ENCODE data around the gene KCND1. TPM values are rescaled to one million over a fixed set of nuclear protein-coding genes. Genes with fewer than 3 reads are reported as not detected.

Gene KCND1
- total RNA-seq, 2 experiments from 2014 or later = 2.4 to 2.5 TPM

DNA sequence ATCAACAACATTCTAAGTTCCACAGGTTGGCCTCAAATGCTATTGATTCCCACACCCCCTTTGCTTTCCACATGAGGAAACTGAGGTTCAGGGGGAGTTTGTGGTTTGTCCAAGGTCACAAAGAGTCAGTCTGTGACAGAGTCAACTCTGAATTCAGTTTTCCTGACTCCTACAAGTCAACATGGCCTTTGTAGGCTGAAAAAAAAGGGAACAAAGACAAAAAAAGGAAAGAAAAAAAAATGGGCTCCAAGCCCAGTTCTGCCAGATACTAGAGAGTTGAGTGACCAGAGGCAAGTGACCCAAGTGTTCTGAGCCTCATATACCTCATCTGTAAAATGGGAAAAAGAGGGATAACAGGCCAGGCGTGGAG, 36.4 kb downstream of the KCND1 start:
- peak overlapping the region; percentile 68 for H3K4me3 Mint-ChIP-seq
- ChIA-PET POLR2A (interaction anchor here (1.0 to 13.3 kb wide), 4 partner anchors 8 to 37 kb away, joined by 4 to 286 read pairs (median 64); partner anchors contain the start of genes PIM2, PQBP1, SLC35A2 and TIMM17B), CTCF (no interaction called here)
- H3K9me3 Mint-ChIP-seq = no peaks in the 10 kb centered on the region
- intact Hi-C loops (cut with micrococcal nuclease) = no loop called here
- H3K36me3 Mint-ChIP-seq = peaks cover 39% of the 10 kb centered on the region
- DNase-seq = no peak
- H3K27ac Mint-ChIP-seq = peak overlapping the region; percentile 97
- H3K27me3 Mint-ChIP-seq = no peaks in the 10 kb centered on the region
- peaks cover 67% of the 10 kb centered on the region for H3K4me1 Mint-ChIP-seq (ENCODE audit: low read depth)

DNA sequence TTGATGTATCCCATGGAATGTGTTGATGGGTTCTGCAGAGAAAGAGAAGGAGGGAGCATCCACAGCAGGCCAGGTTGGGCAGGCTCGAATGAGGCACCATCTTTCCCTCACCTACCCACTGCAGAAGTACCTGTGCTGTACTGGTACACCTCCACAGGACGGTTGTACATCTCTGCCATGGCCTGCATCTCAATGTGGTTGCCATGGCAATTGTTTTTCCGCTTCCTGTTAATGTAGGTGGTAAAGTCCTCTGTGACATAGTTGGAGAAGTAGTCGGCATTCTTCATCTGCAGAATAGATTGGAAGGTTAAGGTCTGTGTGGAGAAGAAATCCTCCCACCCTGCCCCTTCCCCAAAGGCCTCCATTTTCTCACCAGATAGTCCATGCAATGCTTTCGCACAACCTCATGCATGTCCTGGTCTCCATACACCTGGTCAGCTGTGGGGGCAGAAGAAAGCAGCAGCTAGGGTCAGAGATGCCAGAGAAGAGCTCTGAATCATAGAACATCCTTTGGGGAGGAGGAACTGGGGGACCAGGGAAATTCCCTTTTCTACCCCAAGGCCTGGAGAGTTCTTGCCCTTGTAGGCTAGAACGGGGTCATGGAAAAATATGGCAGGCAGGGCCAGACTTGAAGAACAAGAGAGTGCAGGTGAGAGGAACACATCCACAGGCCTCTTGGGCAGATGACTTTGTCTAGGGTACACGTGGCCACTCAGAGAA, 36.9 kb downstream of the KCND1 start:
- Mint-ChIP-seq H3K27me3 (no peaks in the 10 kb centered on the region), H3K36me3 (peaks cover 39% of the 10 kb centered on the region), H3K27ac (peak overlapping the region; percentile 97), H3K4me1 (ENCODE audit: low read depth) (peaks cover 64% of the 10 kb centered on the region), H3K4me3 (peak overlapping the region; percentile 68), H3K9me3 (no peaks in the 10 kb centered on the region)
- intact Hi-C loops (cut with micrococcal nuclease) = no loop called here
- peak; percentile 58 for DNase-seq
- CTCF ChIA-PET = no interaction called here
- POLR2A ChIA-PET = interaction anchor here (1.0 to 13.3 kb wide), 4 partner anchors 9 to 37 kb away, joined by 4 to 286 read pairs (median 64); partner anchors contain the start of genes PIM2, PQBP1, SLC35A2 and TIMM17B

DNA sequence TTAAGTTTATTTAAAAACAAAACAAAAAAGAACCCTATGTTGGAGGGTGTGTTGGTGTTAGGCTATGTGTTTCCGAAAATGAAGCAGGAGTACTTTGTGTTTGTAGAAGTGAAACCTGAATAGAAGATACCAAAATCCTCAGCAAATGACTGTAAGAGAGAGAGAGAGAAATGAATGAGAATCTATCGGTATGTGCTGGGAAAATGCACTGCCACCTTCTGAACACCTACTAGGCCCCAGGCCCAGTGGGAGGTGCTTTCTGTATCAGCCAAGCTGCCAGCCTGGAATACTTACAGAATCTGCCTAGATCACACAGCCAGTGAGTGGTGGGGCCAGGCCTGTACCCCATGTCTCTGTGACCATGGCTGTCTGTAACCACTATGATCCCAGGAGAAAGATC, 37.9 kb downstream of the KCND1 start:
- CTCF ChIA-PET = no interaction called here
- peak overlapping the region; percentile 68 for H3K4me3 Mint-ChIP-seq
- intact Hi-C loops (cut with micrococcal nuclease) = no loop called here
- POLR2A ChIA-PET = interaction anchor here (1.6 to 13.3 kb wide), 2 partner anchors 15 to 36 kb away, joined by 5 to 286 read pairs; partner anchors contain the start of genes PIM2, PQBP1 and TIMM17B
- H3K4me1 Mint-ChIP-seq (ENCODE audit: low read depth) = peaks cover 55% of the 10 kb centered on the region
- H3K36me3 Mint-ChIP-seq = peaks cover 39% of the 10 kb centered on the region
- no peaks in the 10 kb centered on the region for H3K9me3 Mint-ChIP-seq
- H3K27me3 Mint-ChIP-seq = no peaks in the 10 kb centered on the region
- H3K27ac Mint-ChIP-seq = peak overlapping the region; percentile 97
- peak; percentile 72 for DNase-seq

DNA sequence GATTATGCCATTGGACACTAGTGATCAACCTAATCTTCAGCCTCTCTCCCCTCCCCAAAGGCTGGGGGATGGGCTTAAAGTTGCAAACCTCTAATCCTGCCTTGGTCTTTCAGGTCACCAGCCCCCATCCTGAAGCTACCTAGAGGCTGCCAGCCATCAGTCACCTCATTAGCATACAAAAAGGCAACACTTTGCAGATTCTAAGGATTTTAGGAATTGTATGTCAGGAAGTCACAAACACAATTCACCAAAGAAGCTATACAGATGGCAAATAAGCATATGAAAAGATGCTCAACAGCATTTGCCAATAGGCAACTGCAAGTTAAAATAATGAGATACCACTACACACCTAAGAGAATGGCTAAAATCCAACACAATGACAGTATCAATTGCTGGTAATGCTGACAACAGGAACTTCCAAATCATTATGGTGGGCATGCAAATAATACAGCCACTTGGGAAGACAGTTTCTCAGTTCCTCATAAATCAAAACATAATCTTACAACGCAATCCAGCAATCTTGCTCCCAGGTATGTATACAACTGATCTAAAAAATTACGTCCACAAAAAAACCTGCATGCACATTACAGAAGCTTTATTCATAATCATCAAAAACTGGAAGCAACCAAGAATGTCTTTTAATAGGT, 43.8 kb downstream of the KCND1 start:
- ChIA-PET POLR2A (interaction anchor here (1.0 to 4.2 kb wide), 3 partner anchors 8 to 11 kb away, joined by 3 to 13 read pairs (median 4); partner anchors contain the start of gene PIM2), CTCF (interaction anchor here (0.8 to 1.1 kb wide), 2 partner anchors 10 to 17 kb away, joined by 3 read pairs; no protein-coding TSS in a partner anchor)
- no peak for DNase-seq
- H3K4me3 Mint-ChIP-seq = no peak overlapping the region
- peak overlapping the region; percentile 45 for H3K27ac Mint-ChIP-seq
- intact Hi-C loops (cut with micrococcal nuclease) = no loop called here
- peaks cover 33% of the 10 kb centered on the region for H3K4me1 Mint-ChIP-seq (ENCODE audit: low read depth)
- peaks cover 31% of the 10 kb centered on the region for H3K36me3 Mint-ChIP-seq
- no peaks in the 10 kb centered on the region for H3K9me3 Mint-ChIP-seq
- no peaks in the 10 kb centered on the region for H3K27me3 Mint-ChIP-seq

DNA sequence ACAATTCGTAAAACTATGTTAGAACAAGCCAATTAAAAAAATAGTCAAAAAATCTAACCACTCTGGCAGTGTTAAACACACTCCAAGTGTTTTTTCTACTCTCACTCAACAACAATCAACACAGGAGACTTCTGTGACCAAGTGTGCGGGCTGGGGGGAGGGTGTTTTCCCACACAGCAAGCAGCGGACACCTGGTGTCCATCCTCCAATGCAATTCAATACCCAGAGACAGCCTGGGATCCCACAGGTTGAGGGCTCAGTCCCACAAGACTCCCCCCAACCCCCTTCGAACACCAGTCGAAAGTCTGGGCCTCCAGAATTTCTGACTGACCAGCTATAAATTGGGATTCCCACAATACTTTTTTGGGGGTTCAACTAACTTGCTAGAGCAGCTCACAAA, 44.5 kb downstream of the KCND1 start:
- Mint-ChIP-seq H3K27ac (no peak overlapping the region), H3K27me3 (no peaks in the 10 kb centered on the region), H3K4me1 (ENCODE audit: low read depth) (peaks cover 34% of the 10 kb centered on the region), H3K9me3 (no peaks in the 10 kb centered on the region), H3K36me3 (peaks cover 31% of the 10 kb centered on the region), H3K4me3 (no peak overlapping the region)
- DNase-seq = no peak
- POLR2A ChIA-PET = interaction anchor here (1.0 to 4.2 kb wide), 3 partner anchors 7 to 12 kb away, joined by 3 to 13 read pairs (median 4); partner anchors contain the start of gene PIM2
- intact Hi-C loops (cut with micrococcal nuclease) = no loop called here
- CTCF ChIA-PET = interaction anchor here (0.8 to 1.1 kb wide), 2 partner anchors 10 to 18 kb away, joined by 3 read pairs; no protein-coding TSS in a partner anchor

DNA sequence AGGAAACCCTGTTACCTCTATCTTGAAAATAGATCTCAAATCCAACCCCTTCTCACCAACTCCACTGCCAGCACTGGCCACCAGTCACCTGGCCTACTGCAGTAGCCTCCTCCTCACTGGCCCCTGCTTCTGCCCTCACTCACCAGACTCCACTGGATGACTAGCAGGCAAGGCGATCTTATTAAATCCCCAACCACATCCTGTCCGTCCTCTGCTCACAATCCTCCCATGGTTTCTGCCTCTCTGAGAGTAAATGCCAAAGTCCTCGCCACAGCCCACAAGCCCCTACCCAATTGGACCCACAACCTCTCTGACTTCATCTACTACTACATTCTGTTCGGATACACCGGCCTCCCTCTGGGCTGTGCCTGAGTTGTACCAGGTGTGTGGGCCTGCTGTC, 47.4 kb downstream of the KCND1 start:
- Mint-ChIP-seq H3K36me3 (peaks cover 41% of the 10 kb centered on the region), H3K27me3 (no peaks in the 10 kb centered on the region), H3K9me3 (no peaks in the 10 kb centered on the region), H3K27ac (peak overlapping the region; percentile 87), H3K4me1 (ENCODE audit: low read depth) (peaks cover 48% of the 10 kb centered on the region), H3K4me3 (no peak overlapping the region)
- intact Hi-C loops (cut with micrococcal nuclease) = no loop called here
- POLR2A ChIA-PET = no interaction called here
- DNase-seq = peak; percentile 16
- CTCF ChIA-PET = interaction anchor here (2.0 kb wide), 1 partner anchor 22 kb away, joined by 6 read pairs; no protein-coding TSS in a partner anchor

DNA sequence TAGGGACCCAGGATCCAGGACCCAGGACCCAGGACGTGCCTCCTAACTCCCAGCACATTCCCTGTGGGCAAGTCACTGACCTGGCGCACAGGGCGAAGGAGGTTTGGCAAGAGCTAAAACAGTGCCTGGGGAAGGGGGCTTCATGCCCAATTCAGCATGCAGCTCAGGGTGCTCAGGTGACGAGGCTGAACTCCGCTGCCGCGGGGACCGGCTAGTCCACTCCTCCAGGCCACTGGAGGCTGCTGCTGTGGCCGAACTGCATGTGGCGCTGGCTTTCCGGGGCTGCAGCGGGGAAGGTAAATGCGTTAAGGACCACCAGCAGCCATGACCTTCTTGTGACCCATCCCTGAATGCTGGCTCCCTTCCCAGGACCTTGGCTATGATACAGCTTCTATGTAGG, 47.9 kb downstream of the KCND1 start:
- CTCF ChIA-PET = interaction anchor here (2.0 kb wide), 1 partner anchor 23 kb away, joined by 6 read pairs; no protein-coding TSS in a partner anchor
- POLR2A ChIA-PET = no interaction called here
- H3K4me3 Mint-ChIP-seq = no peak overlapping the region

DNA sequence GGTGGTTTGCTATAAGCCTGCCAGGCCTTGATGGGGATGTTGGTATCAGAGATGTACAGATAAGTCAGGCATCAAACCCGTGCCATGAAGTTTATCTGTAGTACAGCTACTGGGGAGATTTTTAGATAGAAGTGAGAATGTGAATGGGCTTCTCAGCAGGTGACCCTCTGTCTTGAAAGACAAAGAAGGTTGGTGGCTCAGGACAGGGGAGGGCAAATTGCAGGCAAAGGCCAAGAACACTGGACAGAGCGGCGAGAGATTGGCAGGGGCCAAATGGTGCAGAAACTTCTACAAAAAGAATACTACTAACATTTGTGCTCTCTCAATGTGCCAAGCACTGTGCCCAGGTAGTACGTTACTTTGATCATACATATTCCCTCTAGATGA, 50.9 kb downstream of the KCND1 start:
- peaks cover 40% of the 10 kb centered on the region for H3K4me1 Mint-ChIP-seq (ENCODE audit: low read depth)

More for the DNA sequence above, 47.9 kb downstream of the KCND1 start:
- peaks cover 48% of the 10 kb centered on the region for H3K4me1 Mint-ChIP-seq (ENCODE audit: low read depth)
- intact Hi-C loops (cut with micrococcal nuclease) = no loop called here
- H3K9me3 Mint-ChIP-seq = no peaks in the 10 kb centered on the region
- H3K27me3 Mint-ChIP-seq = no peaks in the 10 kb centered on the region
- H3K36me3 Mint-ChIP-seq = peaks cover 44% of the 10 kb centered on the region
- H3K27ac Mint-ChIP-seq = peak overlapping the region; percentile 87
- DNase-seq = no peak

DNA sequence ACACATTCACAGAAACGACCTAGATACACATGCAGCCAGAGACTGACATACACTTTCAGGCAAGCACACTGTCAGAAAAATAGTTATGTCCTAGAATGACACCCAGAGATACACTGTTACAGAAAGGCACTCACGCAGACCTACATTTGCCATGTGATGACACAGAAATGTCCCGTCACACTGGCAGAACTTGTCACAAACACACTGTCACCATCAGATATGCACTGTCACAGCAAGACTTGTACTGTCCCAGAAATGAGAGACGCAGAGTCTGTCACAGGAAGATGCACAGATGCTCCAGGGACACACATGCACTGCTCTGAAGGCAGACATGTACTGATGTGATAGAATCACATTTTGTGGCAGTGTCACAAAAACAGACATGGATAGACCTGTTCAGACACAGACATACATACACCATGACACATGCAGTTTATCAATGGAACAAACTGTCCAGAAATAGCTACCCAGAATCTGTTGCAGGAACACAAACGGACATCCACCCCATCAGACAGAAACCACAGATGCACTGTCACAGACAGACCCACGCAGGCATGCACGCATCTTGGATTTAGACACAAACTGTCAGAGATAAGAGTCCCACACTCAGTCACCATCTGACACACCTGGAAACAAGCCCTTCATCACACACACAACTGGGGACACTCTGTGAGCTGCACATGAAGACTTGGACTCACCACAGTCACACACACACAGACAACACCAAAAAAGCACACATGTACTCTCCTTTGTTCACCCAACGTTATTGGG, 51.5 kb downstream of the KCND1 start:
- peak overlapping the region; percentile 99 for H3K27ac Mint-ChIP-seq
- CTCF ChIA-PET = interaction anchor here (1.0 to 1.8 kb wide), 5 partner anchors 17 to 26 kb away, joined by 3 to 6 read pairs (median 5); no protein-coding TSS in a partner anchor
- H3K4me1 Mint-ChIP-seq (ENCODE audit: low read depth) = peaks cover 35% of the 10 kb centered on the region

More for the DNA sequence above, 50.9 kb downstream of the KCND1 start:
- DNase-seq = no peak
- peak overlapping the region; percentile 98 for H3K4me3 Mint-ChIP-seq
- peaks cover 4% of the 10 kb centered on the region for H3K27me3 Mint-ChIP-seq
- peaks cover 68% of the 10 kb centered on the region for H3K36me3 Mint-ChIP-seq
- no peaks in the 10 kb centered on the region for H3K9me3 Mint-ChIP-seq
- H3K27ac Mint-ChIP-seq = peak overlapping the region; percentile 99
- CTCF ChIA-PET = interaction anchor here (1.1 to 1.8 kb wide), 2 partner anchors 17 to 18 kb away, joined by 3 to 5 read pairs; no protein-coding TSS in a partner anchor
- POLR2A ChIA-PET = interaction anchor here (1.4 to 8.8 kb wide), 3 partner anchors 8 to 18 kb away, joined by 8 to 286 read pairs (median 13); no protein-coding TSS in a partner anchor
- intact Hi-C loops (cut with micrococcal nuclease) = no loop called here

DNA sequence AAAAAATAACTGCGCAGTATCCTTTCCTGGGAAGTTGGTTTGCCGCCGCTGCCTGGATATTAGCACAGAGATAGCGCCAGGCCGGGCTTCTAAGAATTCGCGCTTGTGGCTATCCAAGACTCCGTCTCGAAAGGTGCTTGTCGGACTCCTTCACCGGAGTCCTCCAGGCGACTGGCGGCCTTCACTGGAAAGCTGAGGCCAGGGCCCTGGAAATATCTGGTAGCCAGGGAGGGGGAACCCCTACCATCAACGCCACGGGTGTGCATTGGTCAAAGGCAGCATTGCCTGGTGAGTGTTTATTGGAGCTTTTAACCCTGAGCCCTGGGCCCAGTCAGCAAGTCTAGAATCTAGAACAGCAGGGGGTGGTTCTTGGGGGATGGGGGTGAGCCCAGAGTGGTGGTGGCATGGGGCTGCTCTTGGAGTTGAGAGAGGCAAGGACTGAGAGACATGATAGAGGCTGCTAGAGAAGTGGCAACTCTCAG, 52.2 kb downstream of the KCND1 start:
- DNase-seq = peak; percentile 75
- Mint-ChIP-seq H3K27ac (peak overlapping the region; percentile 99), H3K4me3 (peak overlapping the region; percentile 98), H3K4me1 (ENCODE audit: low read depth) (peaks cover 40% of the 10 kb centered on the region), H3K27me3 (peaks cover 4% of the 10 kb centered on the region), H3K36me3 (peaks cover 74% of the 10 kb centered on the region), H3K9me3 (no peaks in the 10 kb centered on the region)
- CTCF ChIA-PET = interaction anchor here (0.6 to 1.6 kb wide), 4 partner anchors 18 to 27 kb away, joined by 3 to 6 read pairs (median 6); no protein-coding TSS in a partner anchor
- POLR2A ChIA-PET = interaction anchor here (0.6 to 8.8 kb wide), 7 partner anchors 9 to 321 kb away, joined by 3 to 286 read pairs (median 5); no protein-coding TSS in a partner anchor
- intact Hi-C loops (cut with micrococcal nuclease) = loop anchor here (1.0 to 10.0 kb wide), 8 partner anchors 18 to 380 kb away; partner anchors contain the start of genes HDAC6, PQBP1, TBC1D25 and TFE3

More for the DNA sequence above, 51.5 kb downstream of the KCND1 start:
- peaks cover 4% of the 10 kb centered on the region for H3K27me3 Mint-ChIP-seq
- intact Hi-C loops (cut with micrococcal nuclease) = loop anchor here (1.0 to 10.0 kb wide), 8 partner anchors 17 to 381 kb away; partner anchors contain the start of genes HDAC6, PQBP1, TBC1D25 and TFE3
- peak; percentile 68 for DNase-seq
- no peaks in the 10 kb centered on the region for H3K9me3 Mint-ChIP-seq
- peaks cover 69% of the 10 kb centered on the region for H3K36me3 Mint-ChIP-seq
- POLR2A ChIA-PET = interaction anchor here (0.9 to 8.8 kb wide), 7 partner anchors 8 to 38 kb away, joined by 3 to 286 read pairs (median 5); no protein-coding TSS in a partner anchor
- H3K4me3 Mint-ChIP-seq = peak overlapping the region; percentile 98

All from activated CD4-positive, alpha-beta memory T cell treated with anti-CD3 and anti-CD28 coated beads for 36 hours (primary cell).